Brain pericyte (primary cell): ENCODE data around the gene LRIT1.

Experiments
- DNase-seq: peaks from one replicate; pipeline ENCODE4 v3.0.0-alpha.2; 2012; ENCODE audit warnings: low read depth, low spot score

The LRIT1 gene

DNA sequence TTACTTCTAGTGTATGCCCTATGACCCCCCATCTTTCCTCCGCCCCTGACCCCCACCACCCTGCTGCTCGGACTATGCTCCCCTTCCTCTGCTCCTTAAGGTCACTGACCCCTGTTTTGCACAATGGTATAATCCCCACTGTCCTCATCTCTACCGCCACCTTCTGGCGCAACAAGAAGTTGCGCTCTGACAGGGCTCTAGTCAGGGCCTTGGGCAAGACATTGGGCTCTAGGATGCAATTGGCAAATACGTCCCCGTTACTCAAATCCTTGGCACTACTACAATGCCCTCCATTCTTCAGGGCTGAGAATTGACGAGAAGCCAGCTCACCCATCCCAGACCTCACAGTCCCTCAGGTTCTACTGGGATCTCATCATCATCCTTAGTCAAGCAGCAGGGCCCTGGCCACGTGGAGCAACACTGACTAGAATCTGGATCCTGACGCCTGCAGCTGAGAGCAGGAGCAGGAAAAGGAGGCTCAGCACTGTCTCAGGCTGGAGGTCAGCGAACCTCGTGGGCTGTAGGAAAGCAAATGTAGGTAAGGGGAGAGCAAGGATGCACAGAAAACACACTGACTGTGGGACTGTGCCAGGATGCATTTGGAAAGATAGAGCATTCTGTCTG is 26.6 kb downstream of the LRIT1 start:
- no peak for DNase-seq

DNA sequence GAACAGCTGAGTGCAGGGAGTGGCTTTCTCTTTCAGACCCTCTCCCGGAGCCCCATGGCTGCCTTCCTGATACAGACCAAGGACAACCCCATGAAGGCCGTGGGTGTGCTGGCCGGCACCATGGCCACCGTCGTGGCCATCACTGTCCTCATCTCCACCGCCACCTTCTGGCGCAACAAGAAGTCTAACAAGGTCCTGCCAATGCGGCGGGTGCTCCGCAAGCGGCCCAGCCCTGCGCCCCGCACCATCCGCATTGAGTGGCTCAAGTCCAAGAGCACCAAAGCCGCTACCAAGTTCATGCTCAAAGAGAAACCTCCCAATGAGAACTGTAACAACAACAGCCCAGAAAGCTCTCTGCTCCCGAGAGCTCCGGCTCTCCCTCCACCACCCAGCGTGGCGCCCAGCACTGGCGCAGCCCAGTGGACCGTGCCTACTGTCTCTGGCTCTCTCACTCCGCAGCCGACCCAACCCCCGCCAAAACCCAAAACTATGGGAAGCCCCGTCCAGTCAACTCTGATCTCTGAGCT is 27.2 kb downstream of the LRIT1 start:
- no peak for DNase-seq

DNA sequence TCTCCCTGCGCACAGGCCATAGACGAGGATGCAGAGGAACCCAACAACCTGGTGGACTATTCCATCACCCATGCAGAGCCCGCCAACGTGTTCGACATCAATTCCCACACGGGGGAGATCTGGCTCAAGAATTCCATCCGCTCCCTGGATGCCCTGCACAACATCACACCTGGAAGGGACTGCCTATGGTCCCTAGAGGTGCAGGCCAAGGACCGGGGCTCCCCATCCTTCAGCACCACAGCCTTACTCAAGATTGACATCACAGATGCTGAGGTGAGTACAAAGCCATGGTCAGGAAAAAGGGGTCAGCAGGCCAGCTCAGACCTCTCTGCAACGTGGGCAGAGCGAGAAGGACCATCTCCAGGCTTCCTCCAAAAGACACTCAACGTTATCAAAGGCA is 28.3 kb downstream of the LRIT1 start:
- no peak for DNase-seq

DNA sequence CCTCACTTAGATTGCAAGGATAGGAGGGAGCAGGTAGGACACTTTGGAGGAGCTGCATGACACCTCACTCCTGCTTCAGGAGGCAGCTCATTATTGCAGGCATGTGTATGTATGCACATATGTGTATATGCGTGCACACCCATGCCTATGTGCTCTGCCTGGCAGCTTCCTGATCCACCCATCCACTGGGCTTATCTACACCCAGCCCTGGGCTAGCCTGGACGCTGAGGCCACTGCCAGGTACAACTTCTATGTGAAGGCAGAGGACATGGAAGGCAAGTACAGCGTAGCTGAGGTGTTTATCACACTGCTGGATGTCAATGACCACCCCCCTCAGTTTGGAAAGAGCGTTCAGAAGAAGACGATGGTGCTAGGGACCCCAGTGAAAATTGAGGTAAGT is 29.3 kb downstream of the LRIT1 start:
- DNase-seq, result no peak

DNA sequence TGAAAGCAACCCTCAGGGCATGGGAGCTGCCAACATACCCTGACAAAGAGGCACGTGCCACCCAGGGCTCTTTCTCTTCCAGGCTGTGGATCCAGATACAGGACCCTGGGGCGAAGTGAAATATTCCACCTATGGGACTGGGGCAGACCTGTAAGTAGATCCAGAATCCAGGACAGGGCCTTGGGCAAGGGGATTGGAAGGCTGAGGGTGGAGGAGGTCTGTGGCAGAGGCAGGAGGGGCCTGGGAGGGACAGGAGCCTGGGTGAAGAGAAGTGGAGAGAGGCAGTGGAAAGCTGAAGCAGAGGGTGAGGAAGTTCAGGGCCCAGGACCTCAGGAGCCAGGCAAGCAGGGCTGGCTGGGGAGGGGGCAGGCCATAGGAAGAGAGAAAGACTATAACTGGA is 29.8 kb downstream of the LRIT1 start:
- DNase-seq, result no peak

DNA sequence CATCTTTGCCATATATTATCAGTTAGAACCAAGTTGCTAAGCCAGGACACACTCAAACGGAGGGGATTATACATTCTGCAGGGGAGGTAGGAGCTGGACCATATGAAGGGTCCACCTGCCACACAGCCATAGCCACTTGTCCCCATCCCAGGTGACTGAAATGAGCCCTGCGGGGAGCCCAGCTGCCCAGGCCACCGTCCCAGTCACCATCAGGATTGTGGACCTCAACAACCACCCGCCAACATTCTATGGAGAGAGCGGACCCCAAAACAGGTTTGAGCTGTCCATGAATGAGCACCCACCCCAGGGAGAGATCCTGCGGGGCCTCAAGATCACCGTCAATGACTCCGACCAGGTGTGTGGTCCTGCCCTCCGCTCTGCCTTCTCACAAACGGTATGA is 33.3 kb downstream of the LRIT1 start:
- DNase-seq, result no peak

DNA sequence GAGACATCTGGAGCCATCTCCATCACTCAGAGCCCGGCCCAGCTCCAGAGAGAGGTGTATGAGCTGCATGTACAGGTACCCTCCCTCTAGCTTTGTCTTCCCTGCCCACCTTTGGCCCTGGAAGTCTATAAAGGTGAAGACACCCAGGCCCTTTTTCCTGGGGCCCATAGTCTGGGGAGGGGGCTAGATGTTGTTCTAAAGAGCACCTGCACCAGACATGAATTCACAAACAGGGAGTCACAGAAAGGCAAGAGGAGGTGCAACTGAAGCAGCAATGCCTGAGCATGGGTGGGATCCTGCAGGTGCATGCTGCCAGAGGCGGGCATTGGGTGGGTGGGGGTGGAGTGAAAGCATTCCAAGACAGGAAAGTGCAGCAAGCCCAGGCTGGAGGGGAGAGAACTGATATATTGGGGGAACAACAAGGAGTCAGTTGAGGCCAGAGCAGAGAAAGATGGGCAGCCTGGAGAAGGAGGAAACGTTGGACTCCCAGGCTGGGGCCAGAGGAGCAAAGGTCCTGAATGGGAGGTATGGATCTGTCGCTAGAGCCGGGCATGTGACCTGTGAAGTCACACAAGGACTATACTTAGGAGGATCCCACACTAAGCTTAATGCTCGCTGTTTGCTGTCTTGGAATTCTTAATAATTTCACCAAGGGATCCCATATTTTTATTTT is 35.4 kb downstream of the LRIT1 start:
- no peak for DNase-seq

DNA sequence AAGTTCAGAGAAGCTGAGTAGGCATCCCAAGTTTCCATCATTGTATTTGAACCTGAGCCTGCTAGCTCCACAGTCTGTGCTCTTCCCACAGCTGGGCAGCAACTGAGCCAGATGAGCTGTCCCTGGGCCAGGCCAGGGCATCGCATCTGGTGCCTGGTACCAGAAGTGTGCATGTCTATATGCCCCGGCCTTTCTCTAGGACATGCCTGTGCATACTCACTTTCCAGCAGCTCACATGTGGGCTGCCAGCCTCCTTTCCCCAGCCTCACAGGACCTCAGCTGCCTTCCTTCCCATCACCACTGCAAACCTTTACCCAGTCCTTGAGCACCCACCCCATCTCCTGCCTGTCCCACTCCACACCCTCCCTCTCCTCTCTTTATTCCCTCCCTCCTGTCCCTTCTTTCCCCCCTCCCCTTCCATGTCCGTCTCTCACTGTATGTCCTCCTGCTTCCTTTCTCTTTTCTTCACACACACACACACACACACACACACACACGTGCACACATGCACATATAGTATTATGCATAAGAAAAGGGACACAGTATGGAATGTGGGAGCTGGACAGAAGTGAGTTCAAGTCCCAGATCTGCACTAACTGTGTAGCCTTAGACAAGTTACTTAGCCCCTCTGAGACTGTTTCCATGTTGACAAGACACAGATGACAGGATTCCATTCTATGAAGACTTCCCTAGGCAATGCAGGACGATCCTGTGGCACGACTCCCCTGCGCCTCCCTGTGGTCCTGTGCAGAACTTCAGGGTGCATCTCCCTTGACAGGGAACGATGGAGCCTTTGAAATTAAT is 36.1 kb downstream of the LRIT1 start:
- DNase-seq, result no peak

DNA sequence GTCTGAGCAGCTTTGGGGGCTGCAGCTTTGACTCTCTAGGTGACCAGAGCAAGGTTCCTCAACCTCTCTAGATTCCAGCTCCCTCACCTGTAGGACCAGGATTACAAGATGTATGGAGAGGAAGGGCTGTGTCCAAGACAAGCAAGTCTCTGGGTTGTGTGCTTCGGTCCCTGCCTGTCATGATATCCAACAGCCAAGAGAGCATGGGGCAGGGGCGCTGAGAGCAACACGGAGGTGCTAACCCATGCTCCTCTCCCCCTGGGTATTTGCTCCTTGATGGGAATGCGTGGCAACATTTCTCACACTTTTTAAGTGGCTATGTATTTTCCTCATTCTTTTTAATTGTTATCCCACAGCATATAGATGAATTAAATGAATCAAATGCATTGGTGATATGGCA is 36.7 kb downstream of the LRIT1 start:
- no peak for DNase-seq

DNA sequence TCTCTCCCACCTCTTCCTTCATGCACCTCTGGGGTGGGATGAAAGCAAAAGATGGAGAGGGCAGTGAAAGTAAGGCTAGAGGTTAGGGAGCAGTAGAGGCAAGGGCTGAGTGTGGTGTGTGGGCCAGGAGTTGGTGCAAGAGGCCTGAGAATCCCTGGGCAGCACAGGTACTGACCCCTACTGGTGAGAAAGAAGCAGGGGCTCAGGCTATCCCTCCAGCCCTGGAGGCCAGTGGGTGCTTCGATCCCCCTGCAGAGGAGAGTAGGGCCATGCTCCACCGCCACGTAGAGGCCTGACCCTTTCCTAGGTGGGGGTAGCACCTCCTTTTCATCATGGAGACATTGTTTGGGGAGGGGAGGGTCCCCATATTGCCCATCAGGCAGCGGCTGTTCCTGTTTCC is 37.2 kb downstream of the LRIT1 start:
- no peak for DNase-seq

DNA sequence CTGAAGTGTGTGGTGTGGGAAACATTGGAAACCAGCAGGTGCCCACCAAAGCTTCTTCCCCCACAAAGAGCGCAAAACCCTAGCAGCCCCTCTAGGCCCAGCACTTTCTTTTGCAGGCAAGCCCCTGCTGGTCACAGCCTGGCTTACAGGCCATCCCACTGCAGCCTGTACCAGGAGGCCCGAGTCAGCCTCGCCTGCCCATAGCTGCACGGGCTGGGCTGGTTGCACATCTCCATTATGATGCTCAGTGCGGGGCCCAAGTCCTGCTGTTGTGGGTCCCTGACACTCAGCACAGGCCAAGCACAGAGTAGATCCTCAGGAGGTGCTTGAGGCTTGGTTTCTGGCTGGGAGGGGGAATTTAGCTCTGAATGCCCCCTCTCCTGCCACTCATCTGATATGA is 39.0 kb downstream of the LRIT1 start:
- no peak for DNase-seq

DNA sequence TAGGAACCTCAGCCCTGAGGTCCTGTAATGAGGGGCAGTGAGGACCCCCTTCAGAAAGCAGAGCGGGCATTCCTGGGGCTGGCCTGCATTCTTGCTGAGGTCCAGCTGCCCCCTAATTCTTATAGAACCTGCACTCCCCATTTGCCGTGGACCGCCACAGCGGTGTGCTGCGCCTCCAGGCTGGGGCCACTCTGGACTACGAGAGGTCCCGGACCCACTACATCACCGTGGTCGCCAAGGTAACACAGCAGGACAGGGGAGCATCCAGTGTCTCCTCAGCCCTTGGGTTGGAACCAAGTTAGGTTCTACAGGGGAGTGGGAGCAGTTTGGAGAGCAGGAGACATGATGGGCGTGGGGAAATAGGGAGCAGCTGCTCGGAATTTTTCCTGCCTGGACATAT is 39.7 kb downstream of the LRIT1 start:
- DNase-seq, result no peak

DNA sequence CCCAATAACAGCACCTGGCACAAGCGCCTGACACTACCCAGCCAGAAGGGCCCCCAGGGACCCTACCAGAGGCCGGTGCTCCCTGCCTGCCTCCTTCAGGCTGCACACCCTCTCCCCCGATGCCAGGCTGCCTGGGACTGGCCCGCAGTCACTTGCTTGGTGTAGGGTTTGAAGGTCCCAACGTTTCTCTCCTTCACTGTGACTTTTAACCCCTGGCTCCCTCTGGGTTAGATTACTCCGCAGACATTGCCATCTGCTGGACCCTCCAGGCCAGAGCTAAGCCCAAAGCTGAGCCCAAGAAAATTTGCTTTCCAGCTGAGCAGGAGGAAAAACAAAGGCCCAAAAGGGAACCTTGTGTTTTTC is 40.1 kb downstream of the LRIT1 start:
- DNase-seq, result no peak

DNA sequence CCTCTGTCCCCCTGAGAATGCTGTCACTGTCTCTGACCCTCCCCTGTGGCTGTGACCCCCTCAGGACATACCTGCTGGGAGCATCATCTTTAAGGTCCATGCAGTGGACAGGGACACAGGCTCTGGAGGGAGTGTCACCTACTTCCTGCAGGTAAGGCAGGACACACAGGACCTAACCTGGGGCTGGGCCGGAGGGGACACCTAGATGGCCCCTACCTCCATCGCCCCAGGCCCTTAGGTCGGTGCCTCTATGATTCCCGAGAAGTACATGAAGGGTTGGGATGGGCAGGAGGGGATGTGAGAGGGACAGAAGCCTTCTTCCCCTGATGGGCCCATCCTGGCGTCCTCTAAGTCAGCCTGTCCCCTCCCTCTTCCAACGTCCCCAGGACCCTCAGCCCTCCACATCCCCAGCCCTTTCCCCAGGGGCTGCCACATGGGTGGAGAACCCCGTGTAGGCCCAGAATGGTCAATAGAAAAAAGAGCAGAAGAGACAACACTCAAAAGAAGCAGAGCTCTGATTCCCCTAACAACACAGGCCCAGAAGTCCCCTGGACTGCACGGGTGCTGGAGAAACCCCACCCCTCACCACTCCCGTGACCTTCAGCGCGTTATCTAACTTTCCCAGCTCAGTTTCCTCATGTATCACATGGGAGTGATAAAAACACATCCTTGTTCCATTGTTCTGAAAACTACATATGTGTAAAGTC is 40.7 kb downstream of the LRIT1 start:
- DNase-seq, result no peak

DNA sequence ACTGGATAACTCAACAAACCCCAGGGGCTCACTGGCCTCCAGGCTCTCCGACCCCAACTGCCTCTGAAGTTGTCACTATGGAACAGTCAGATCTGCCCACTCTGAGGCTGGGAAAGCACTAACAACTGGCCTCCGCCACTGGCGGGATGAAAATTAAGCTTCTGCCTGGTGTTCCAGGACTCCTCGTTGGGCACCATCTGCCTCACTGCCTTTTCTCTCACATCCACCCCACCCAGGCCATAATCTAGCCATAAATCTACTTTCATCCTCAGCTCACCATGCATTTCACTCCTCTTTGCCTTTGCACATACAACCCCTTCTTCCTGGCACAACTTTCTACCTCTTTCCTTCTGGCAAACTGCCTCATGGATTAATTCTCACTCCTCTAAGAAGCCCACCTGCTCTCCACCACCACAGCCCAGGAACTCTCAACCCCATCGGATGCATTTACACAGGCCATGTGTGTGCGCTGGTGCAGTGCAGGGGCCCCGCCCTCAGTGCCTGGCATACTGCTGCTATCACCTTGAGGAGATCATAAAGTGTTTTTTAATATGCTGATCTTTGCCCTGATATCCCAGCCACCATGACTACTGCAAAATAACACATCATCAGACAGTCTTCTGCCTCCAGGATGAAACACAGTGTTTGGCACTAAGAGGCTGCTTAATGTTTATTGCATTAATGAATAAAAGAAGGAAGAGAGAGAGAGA is 43.0 kb downstream of the LRIT1 start:
- no peak for DNase-seq

DNA sequence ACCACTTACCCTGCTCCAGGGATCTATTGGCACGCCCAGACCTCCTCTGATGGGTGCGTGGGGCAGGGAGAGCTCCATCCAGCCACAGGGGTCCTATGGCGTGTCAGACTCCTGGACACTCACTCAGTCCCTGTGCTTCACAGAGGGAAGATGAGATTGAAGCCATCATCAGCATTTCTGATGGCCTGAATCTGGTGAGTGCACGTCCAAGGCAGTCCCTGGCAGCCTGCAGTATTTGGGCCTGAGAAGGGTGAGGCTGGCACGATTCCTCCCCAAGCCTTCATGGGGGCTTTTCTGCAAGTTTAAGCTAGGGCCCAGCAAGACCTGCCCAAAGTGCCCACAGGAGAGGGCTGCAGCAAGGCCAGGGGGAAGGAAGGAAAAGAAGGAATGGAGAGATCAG is 43.7 kb downstream of the LRIT1 start:
- no peak for DNase-seq

DNA sequence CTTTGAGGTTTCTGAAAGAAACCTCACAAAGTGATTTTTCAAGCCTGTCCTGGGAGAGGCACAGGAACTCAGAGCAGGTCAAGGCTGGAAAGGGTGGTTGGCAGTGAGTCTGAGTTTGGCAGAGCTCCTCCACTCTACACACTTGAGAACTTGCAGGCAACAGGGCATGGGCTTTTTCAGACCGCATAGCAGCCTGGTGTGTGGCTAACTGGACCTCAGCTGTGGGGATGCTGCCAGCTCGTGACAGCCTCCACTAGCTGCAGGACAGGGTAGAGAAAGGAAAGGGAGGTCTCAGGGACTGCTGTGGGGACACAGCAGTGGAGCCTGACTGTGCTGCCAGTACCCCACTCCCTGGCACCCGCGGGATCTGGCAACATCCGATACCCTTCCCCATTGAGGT is 44.4 kb downstream of the LRIT1 start:
- no peak for DNase-seq

DNA sequence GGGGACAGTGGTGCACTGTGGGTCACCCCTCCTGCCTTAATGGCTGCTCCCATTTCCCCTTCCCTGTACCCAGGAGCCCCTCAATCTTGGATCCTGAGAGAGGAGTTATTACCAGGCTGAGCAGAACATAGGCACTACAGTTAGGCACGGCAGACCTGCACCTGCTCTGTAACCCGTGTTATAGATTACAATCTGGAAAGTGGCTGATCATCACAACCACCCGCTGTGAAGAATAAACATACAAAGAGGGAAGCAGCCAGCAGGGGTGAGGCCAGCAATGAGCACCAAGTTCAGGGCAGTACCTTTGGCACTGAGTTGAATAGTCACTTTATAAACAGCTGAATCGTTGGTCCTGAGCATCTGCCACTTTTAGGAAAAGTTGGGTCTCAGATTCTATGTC is 45.3 kb downstream of the LRIT1 start:
- no peak for DNase-seq

DNA sequence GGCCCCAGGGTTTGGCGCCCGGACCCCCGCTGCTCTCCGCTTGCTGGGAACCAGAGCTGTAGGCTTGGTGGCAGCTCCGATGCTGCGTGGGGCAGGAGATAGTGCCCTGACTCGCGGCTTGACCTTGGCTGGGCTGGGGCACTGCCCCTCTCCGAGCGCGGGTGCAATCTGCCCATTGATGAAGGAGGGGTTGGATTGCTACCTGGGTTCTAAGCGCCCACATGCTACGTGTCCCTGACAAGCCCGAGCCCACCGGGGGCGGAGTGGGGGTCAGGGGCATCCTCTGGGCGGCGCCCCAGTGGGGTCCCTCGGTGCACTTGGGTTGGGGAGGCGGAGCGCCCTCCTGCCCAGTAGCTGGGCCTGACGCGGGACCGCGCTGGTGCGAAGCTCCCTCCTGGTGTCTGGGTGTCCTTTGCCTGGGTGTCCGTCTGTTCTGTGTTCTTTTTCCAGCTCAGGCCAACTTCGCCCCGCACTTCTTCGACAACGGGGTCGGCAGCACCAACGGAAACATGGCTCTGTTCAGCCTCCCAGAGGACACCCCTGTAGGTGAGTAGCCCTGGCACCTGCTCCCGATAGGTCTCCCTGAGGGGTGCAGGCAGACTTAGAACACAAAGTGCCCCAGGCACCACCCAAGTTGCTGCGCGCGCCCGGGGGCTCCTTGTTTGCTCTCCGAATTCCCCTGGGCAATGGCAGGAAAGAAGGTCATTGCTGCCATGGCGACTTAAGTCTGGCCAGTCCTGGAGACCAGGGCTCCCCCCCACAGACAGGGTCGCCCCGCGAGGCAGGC is 46.1 kb downstream of the LRIT1 start:
- no peak for DNase-seq

DNA sequence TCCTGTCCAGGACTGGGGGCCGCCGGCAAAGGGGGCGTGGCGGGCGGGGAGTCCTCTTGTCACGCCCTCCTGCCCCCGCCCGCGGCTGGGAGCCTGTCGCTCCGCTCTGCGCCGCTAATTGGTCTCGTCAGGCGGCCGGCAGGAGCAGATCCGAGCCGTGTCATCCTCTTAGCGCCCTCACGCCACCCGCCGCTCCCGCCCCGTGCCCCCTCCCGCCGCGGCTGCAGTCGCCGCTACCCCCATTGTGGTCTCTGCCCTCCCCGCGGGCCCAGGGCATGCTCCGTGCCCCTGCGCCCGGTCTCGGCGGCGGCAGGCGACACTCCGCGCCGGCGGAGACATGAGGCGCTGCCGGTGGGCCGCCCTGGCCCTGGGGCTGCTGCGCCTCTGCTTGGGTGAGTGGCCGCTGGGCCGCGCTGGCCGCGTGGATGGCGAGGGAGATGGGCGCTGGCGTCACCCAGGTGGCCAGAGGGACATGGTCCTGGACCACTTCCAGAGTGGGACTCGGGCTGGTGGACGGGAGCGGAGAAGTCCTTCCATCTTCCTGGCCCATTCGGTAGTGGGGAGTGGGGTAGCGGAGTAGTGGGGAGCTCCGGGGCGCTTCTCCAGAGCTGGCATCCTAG is 46.8 kb downstream of the LRIT1 start, which contains the start of gene CDHR1:
TSS of gene CDHR1 (plus strand) at position 114 of the 620 bp plus-strand sequence. CDS start at position 338, 224 bp downstream.
- no peak for DNase-seq
